Parathyroid adenoma (tissue), 2 donors: ENCODE data around the gene ST7.
"Not testable (repeated sequence)": the region's sequence is repeated elsewhere in the genome, so short reads cannot be mapped to it uniquely, and the experiment has no call there.

Experiments
- H2AFZ ChIP-seq: fragments of 300-600 bp; sonication (generic); one replicate; pipeline ENCODE4 v1.7.0; 2017; ENCODE audit warnings: antibody characterized with exemption, mild to moderate bottlenecking
- H3K27ac ChIP-seq: fragments of 300-600 bp; sonication (generic); one replicate; pipeline ENCODE4 v1.7.0; 2017
- H3K27me3 ChIP-seq: fragments of 300-600 bp; sonication (generic); one replicate; pipeline ENCODE4 v1.7.0; 2017; ENCODE audit warnings: low read length; ENCODE audit not compliant: control insufficient read depth, insufficient read depth
- H3K36me3 ChIP-seq: fragments of 300-600 bp; sonication (generic); one replicate; pipeline ENCODE4 v1.7.0; 2017; ENCODE audit warnings: low read length; ENCODE audit not compliant: control insufficient read depth, insufficient read depth
- H3K4me1 ChIP-seq: fragments of 300-600 bp; sonication (generic); one replicate; pipeline ENCODE4 v1.7.0; 2017; ENCODE audit warnings: control low read depth
- H3K4me2 ChIP-seq: fragments of 300-600 bp; sonication (generic); one replicate; pipeline ENCODE4 v1.7.0; 2017; ENCODE audit warnings: low read length
- H3K4me3 ChIP-seq: fragments of 300-600 bp; sonication (generic); one replicate; pipeline ENCODE4 v1.7.0; 2017; ENCODE audit warnings: low read depth, low read length
- H3K79me2 ChIP-seq: fragments of 300-600 bp; sonication (generic); one replicate; pipeline ENCODE4 v1.7.0; 2017; ENCODE audit warnings: control low read depth
- H3K9ac ChIP-seq: fragments of 300-600 bp; sonication (generic); one replicate; pipeline ENCODE4 v1.7.0; 2017; ENCODE audit warnings: mild to moderate bottlenecking
- H3K9me3 ChIP-seq: fragments of 300-600 bp; sonication (generic); one replicate; pipeline ENCODE4 v1.7.0; 2017; ENCODE audit warnings: low read length; ENCODE audit not compliant: control insufficient read depth
- CTCF ChIP-seq: fragments of 300-600 bp; sonication (generic); IDR thresholded peaks from one replicate; pipeline ENCODE4 v1.7.0; 2017; ENCODE audit warnings: antibody characterized with exemption, mild to moderate bottlenecking
- donor health status: primary hyperparathyroidism.

The ST7 gene

DNA sequence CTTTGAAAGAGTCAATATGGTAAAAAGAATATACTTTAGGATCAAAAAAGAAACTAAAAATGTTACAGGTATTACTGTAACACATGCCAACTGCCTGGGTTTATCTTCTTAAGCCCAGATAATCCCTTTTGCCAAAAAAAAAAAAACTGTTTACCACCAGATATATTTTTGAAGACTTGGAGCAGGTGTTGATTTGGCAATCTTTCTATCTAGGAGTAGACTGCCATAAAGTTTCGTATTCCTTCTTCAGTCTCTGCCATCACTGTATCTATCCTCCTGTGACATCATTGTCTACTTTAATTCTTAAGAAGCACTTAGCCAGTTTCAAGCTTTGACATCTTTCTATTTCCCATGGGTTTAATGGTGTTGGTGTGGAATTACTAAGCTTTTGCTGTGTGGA is 161.0 kb downstream of the ST7 start:
- Histone ChIP-seq H3K4me1 (no peaks in the 10 kb centered on the region), H3K27me3 (no peaks in the 10 kb centered on the region), H3K9me3 (no peaks in the 10 kb centered on the region), H3K27ac (no peak overlapping the region), H3K36me3 (no peaks in the 10 kb centered on the region), H3K4me3 (no peak overlapping the region), H2AFZ (no peak overlapping the region), H3K4me2 (no peak overlapping the region), H3K9ac (no peak overlapping the region), H3K79me2 (no peaks in the 10 kb centered on the region)
- TF ChIP-seq CTCF, result no peak

DNA sequence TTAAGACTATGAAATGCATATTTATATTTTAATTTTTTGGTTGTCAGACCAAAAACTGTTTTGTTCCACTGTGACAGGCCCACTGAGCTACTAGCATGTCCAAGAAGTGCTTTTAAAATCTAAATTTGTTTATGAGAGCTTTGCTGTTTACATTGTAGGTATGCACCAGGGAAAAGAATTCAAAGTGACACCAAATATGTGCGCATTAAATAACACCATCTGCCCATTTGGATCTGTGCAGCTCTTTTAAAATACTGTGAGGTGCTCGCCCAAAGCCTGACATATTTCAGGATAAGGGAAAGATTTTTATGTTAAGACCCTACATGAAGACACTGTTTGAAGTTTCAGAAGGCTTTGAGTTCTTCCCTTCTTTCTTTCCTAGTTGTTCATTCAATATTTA is 162.9 kb downstream of the ST7 start:
- Histone ChIP-seq H3K4me1 (no peaks in the 10 kb centered on the region), H3K36me3 (no peaks in the 10 kb centered on the region), H3K4me2 (no peak overlapping the region), H3K9me3 (no peaks in the 10 kb centered on the region), H2AFZ (no peak overlapping the region), H3K27ac (no peak overlapping the region), H3K79me2 (no peaks in the 10 kb centered on the region), H3K9ac (no peak overlapping the region), H3K4me3 (no peak overlapping the region), H3K27me3 (no peaks in the 10 kb centered on the region)
- no peak for TF ChIP-seq CTCF

DNA sequence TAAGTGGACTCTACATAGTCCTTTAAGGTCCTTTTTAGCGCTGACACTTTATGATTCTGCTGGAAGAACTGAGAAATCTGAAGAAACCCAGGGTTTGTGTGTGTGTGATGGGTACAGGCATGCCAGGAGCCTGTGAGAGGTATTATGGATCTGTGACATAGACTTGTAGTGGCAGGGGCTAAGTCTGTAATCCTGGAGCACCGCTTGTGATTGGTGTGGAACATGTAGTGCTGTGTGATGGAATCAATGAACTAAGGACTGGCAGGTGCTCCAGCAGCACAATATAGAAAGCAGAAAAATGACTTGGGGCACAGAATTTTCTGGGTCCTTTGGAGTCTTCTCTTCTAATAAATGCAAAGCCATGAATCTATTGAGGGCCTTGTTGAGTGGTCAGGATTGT is 163.9 kb downstream of the ST7 start:
- no peak for TF ChIP-seq CTCF
- Histone ChIP-seq H3K4me2 (no peak overlapping the region), H2AFZ (no peak overlapping the region), H3K27ac (no peak overlapping the region), H3K79me2 (no peaks in the 10 kb centered on the region), H3K4me3 (no peak overlapping the region), H3K36me3 (no peaks in the 10 kb centered on the region), H3K9ac (no peak overlapping the region), H3K9me3 (no peaks in the 10 kb centered on the region), H3K27me3 (no peaks in the 10 kb centered on the region), H3K4me1 (no peaks in the 10 kb centered on the region)

- Histone ChIP-seq H3K27ac (no peak overlapping the region), H3K9me3 (no peaks in the 10 kb centered on the region), H3K4me2 (no peak overlapping the region), H3K4me3 (no peak overlapping the region), H3K36me3 (no peaks in the 10 kb centered on the region), H3K9ac (no peak overlapping the region), H3K27me3 (no peaks in the 10 kb centered on the region), H2AFZ (no peak overlapping the region), H3K79me2 (no peaks in the 10 kb centered on the region), H3K4me1 (no peaks in the 10 kb centered on the region)
- TF ChIP-seq CTCF, result no peak
Observed at GRCh38 chr7:117118579-117119180, 165.4 kb downstream of the ST7 start.

- no peak overlapping the region for H3K4me2 ChIP-seq
- no peak overlapping the region for H2AFZ ChIP-seq
- H3K4me3 ChIP-seq, result no peak overlapping the region
- H3K9me3 ChIP-seq, result no peaks in the 10 kb centered on the region
- H3K27ac ChIP-seq, result no peak overlapping the region
- H3K4me1 ChIP-seq, result peaks cover under 1% of the 10 kb centered on the region
- H3K9ac ChIP-seq, result no peak overlapping the region
- TF ChIP-seq CTCF, result peak; percentile 84
- no peaks in the 10 kb centered on the region for H3K36me3 ChIP-seq
- H3K27me3 ChIP-seq, result no peaks in the 10 kb centered on the region
- no peaks in the 10 kb centered on the region for H3K79me2 ChIP-seq
Observed at GRCh38 chr7:117119192-117119924, 166.1 kb downstream of the ST7 start.

DNA sequence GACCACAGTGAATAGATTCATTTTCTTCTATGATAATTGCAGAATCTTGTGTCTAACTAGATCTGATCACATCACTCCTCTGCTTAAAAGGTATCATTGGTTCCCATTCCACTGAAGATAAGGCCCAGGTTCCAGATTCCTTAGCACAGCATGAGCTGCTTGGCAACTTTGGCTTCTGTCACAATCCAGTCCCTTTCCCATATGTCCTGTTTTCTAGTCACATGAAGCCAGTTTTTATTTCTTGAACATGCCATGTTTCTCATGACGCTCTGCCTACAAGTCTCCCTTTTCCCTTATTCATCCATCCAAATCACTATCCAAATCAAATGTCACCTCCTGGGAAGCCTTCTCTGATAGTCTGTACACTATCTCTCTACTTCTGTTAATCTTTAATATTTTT is 167.0 kb downstream of the ST7 start:
- H3K27me3 ChIP-seq, H3K27ac ChIP-seq, H3K4me1 ChIP-seq, H3K4me2 ChIP-seq, H3K9ac ChIP-seq, H2AFZ ChIP-seq, H3K4me3 ChIP-seq, H3K9me3 ChIP-seq, H3K36me3 ChIP-seq, H3K79me2 ChIP-seq: not testable (repeated sequence)

- not testable (repeated sequence) for H2AFZ ChIP-seq, H3K4me1 ChIP-seq, H3K79me2 ChIP-seq, H3K4me2 ChIP-seq, H3K27ac ChIP-seq, H3K4me3 ChIP-seq, H3K9ac ChIP-seq, H3K9me3 ChIP-seq, H3K36me3 ChIP-seq, H3K27me3 ChIP-seq
Observed at GRCh38 chr7:117122036-117122435, 168.7 kb downstream of the ST7 start.
